Mucosa of descending colon (tissue), 3 donors: Measurements from ENCODE around the gene ARHGAP42. TPM values are rescaled to one million over a fixed set of nuclear protein-coding genes. Genes with fewer than 3 reads are reported as not detected.
A peak's percentile ranks its signal among the peaks of the same experiment; 100 is the strongest.

Source experiments
- ATAC-seq: fragments of 200-7000 bp; cut with Tn5 transposase; one replicate; pipeline ENCODE4 v1.9.1; 2020; ENCODE audit warnings: mild to moderate bottlenecking, moderate library complexity
- DNase-seq, 3 donors: peaks; one replicate each; pipeline ENCODE4 v3.0.0-alpha.2; 2020
- H3K36me3 ChIP-seq: fragments of 200-600 bp; one replicate; pipeline ENCODE4 v1.8.0; 2021; ENCODE audit warnings: low read depth, mild to moderate bottlenecking
- H3K4me1 ChIP-seq: fragments of 200-600 bp; one replicate; pipeline ENCODE4 v1.8.0; 2021; ENCODE audit warnings: low read depth, mild to moderate bottlenecking
- H3K4me3 ChIP-seq: fragments of 200-600 bp; one replicate; pipeline ENCODE4 v1.8.0; 2021; ENCODE audit warnings: mild to moderate bottlenecking
- H3K9me3 ChIP-seq: fragments of 200-600 bp; one replicate; pipeline ENCODE4 v1.8.0; 2021; ENCODE audit warnings: mild to moderate bottlenecking
- intact Hi-C, 2 donors: fragments of 100-400 bp; cut with DNase I in 1 of 2; cut with micrococcal nuclease in 1 of 2; formaldehyde crosslinking; loops; one replicate each; pipeline versions ENCODE4 v1.11.0 to v1.11.1; 2022; cut with DNase I, micrococcal nuclease
- total RNA-seq, 3 donors: library from RNA; stranded (reverse); fragmentation: NEBNext Ultra II Directional in 2 of 3; extraction: Animal tissue kit (Norgen Biotek cat#: 25700) in 2 of 3; gene quantifications; one replicate each; pipeline versions ENCODE4 v1.2.1 to v1.2.4, GENCODE V29; 2021 to 2023
- TF ChIP-seq, protein P1 (sequence below): fragments of 200-600 bp; IDR thresholded peaks from one replicate; pipeline ENCODE4 v1.8.0; 2022; ENCODE audit warnings: antibody characterized with exemption, mild to moderate bottlenecking
- donor health status: DM: no; HTN: no; CAD: no; lungs with moderate emphysema.
- donor health status: DM: no; HTN: no; CAD: no.
- donor health status: DM: no; HTN: yes; CAD: no.

ARHGAP42 gene
- total RNA-seq, 3 donors from 2014 or later, result 17.6 to 38.9 (median 18.8) TPM

DNA sequence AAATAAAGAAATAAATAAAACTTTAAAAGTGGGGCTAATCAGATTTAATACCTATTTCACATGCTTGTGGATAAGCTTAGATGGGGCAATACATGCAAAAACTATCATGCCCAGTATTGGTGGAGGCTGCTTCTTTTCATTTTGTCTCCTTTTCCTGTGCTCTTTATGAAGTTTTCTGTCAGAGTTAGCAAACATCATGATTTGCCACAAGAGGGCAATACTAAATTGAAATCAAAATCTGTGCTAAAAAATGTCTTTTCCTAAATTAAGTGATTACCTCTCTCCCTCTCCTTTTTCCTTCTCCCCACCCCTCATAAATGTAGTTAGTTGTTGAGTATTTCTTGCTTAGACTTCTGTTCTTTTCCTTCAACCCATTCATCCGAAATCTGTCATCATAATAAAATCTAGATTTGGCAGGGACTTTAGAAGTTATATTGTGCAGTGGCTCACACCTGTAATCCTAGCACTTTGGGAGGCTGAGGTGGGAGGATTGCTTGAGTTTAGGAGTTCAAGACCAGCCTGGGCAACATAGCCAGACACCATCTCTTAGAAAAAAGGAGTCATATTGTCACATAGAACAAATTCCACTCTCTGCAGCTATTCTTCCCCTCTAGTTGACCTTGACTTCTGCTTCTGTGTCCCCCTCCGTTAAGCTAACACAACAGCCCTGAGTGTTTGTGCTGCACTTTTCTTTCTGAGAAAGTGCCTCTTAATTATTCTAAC is 4.7 kb upstream of the ARHGAP42 start:
- H3K36me3 ChIP-seq, result no peaks in the 10 kb centered on the region
- H3K9me3 ChIP-seq, result no peaks in the 10 kb centered on the region
- no peak for DNase-seq
- ATAC-seq, result no peak
- H3K4me3 ChIP-seq, result no peak overlapping the region
- H3K4me1 ChIP-seq, result peaks cover 6% of the 10 kb centered on the region
- intact Hi-C loops, result loop anchor here in 1 of 2 donors (5.0 to 10.0 kb wide), 2 partner anchors 92 to 170 kb away; no protein-coding TSS in a partner anchor
- TF ChIP-seq, protein P1, sequence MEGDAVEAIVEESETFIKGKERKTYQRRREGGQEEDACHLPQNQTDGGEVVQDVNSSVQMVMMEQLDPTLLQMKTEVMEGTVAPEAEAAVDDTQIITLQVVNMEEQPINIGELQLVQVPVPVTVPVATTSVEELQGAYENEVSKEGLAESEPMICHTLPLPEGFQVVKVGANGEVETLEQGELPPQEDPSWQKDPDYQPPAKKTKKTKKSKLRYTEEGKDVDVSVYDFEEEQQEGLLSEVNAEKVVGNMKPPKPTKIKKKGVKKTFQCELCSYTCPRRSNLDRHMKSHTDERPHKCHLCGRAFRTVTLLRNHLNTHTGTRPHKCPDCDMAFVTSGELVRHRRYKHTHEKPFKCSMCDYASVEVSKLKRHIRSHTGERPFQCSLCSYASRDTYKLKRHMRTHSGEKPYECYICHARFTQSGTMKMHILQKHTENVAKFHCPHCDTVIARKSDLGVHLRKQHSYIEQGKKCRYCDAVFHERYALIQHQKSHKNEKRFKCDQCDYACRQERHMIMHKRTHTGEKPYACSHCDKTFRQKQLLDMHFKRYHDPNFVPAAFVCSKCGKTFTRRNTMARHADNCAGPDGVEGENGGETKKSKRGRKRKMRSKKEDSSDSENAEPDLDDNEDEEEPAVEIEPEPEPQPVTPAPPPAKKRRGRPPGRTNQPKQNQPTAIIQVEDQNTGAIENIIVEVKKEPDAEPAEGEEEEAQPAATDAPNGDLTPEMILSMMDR, result no peak

DNA sequence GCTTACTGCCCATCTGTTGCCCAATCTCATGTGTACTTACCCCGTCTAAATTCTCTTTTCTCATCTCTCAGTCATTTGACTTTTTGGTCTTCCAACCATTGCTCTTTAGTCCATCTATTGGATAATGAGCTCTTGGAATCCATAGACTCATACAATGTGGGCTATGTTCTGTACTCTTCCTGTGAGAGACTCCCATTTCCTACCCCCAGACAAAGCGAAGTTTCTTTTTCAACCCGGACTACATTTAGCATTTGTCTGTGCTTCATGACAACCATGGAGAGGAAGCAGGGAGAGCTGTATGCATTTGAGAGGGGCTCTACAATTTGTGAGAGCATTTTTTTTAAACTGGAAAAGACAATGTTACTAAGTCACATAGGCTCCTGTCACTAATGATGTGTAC is 4.0 kb upstream of the ARHGAP42 start:
- DNase-seq (no peak), ATAC-seq (no peak)
- TF ChIP-seq, protein P1, result no peak
- no peaks in the 10 kb centered on the region for H3K36me3 ChIP-seq
- no peaks in the 10 kb centered on the region for H3K9me3 ChIP-seq
- H3K4me3 ChIP-seq, result no peak overlapping the region
- intact Hi-C loops, result loop anchor here in 1 of 2 donors (5.0 to 10.0 kb wide), 2 partner anchors 92 to 169 kb away; no protein-coding TSS in a partner anchor
- H3K4me1 ChIP-seq, result peaks cover 6% of the 10 kb centered on the region

DNA sequence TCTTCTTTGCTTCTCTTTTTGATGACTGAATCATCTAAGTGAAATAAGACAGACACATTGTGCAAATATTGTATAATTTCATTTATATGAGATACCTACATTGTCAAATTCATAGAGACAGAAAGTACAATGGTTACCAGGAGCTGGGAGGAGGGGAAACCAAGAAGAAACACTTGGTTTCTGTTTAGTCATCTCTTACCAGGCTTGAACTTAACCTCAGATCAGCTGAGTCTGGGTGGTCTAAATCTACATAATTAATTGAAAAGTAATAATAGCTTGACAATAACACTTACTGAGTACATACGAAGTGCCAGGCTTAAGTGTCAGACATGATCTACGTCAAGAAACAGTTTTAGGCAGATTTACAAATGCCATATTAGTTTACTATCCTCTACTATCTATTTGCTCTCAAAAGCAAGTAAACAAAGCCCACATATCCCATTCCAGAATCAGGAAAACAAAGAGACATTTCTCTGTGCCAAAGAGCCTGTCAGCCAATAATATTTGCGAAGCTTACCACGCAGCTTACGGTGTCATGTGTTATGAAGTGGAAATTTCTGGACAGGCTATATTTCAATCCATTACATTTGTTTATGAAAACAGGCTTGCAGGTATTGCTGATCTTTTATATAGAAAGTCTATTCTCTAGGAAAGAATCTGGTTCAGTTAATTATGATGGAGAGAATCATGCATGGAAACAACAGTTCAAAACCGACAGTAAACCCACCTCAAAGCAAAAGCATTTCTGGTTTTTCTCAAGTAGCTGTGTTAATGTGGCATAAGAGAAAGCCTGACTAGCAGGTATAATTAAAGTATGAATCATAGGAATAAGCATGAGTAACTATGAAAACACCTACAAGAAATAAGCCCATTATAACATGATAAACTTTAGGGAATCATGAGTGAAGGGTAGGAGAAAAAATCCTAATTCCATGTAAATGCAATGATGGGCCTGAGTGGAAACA is 2.7 kb upstream of the ARHGAP42 start:
- TF ChIP-seq, protein P1, result no peak
- Histone ChIP-seq H3K4me3 (no peak overlapping the region), H3K4me1 (peaks cover 6% of the 10 kb centered on the region), H3K36me3 (no peaks in the 10 kb centered on the region), H3K9me3 (no peaks in the 10 kb centered on the region)
- no peak for ATAC-seq
- no peak for DNase-seq
- intact Hi-C loops, result loop anchor here (5.0 to 10.0 kb wide), 2 partner anchors 90 to 168 kb away; no protein-coding TSS in a partner anchor

DNA sequence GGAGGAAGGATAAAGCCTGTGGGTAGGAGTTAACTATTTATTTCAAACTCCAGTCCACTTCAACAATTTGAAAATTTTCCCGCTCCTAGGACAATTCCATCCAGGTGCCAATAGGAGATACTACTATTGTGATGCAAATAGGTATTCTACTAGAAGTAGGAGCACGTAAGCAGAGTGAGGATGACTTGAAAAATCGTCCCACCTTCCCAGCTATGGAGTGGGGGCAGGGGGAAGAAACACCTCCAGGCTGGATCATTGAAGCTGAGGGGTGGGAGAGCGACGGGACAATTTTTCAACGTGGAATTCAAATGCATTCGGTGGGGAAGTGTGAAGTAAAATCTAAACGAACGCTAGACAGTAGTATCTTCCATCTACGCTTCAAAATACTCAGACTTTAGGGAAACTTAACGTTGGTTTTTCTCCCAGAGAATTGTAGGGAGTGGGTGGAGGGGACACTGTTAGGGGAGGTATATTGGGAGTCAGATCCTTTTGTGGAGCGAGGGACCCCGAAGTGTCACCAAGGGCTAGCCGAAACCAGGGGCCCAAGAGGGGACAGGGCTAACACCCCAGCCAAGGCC is 523 bp upstream of the ARHGAP42 start:
- intact Hi-C loops, result loop anchor here (5.0 to 10.0 kb wide), 2 partner anchors 88 to 166 kb away; no protein-coding TSS in a partner anchor
- ATAC-seq (no peak), DNase-seq (no peak)
- Histone ChIP-seq H3K36me3 (no peaks in the 10 kb centered on the region), H3K4me1 (no peaks in the 10 kb centered on the region), H3K4me3 (peak overlapping the region; percentile 52), H3K9me3 (no peaks in the 10 kb centered on the region)
- TF ChIP-seq, protein P1, result no peak
